GM19240 (cell line): ENCODE data around the gene ZNF446.
"Not testable (repeated sequence)": the region's sequence is repeated elsewhere in the genome, so short reads cannot be mapped to it uniquely, and the experiment has no call there.

Source experiments
- DNase-seq: peaks from one replicate; pipeline ENCODE4 v3.0.0; 2011; ENCODE audit warnings: low spot score; ENCODE audit not compliant: insufficient read length

The ZNF446 gene

DNA sequence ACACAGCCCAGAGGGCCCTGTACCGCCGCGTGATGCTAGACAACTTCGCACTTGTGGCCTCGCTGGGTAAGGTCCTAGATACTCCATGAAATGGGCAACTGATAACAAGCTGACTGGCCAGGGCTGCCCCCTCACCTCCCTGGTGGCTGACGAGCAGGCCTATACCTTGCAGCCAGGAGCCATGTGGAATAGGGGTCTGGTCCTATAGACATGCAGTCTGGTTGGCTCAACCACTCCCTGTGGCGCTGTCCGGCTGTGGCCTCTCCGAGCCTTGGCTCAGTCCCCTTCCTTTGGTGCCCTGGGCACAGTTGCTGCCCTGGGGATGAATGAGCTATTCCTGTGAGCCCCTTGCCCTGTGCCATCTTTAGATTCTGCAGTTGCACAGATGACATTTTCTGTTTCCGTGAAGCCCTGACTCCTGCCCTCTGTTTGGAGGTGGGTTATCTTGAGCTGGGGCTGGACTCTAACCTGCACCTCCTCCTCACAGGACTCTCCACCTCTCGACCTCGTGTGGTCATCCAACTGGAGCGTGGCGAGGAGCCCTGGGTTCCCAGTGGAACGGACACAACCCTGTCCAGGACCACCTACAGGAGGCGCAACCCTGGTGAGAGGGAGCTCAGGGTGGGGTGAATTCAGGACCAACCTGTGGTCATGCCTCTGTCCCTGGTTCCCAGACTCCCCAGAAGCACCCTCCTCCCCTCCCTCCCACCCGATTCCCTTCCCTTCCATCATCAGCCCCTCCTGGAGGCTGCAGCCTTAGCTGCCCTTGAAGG lies 6.7 kb upstream of the ZNF446 start:
- no peak for DNase-seq

- not testable (repeated sequence) for DNase-seq
These were observed 5.2 kb upstream of the ZNF446 start for GRCh38 chr19:58470837-58471543.

DNA sequence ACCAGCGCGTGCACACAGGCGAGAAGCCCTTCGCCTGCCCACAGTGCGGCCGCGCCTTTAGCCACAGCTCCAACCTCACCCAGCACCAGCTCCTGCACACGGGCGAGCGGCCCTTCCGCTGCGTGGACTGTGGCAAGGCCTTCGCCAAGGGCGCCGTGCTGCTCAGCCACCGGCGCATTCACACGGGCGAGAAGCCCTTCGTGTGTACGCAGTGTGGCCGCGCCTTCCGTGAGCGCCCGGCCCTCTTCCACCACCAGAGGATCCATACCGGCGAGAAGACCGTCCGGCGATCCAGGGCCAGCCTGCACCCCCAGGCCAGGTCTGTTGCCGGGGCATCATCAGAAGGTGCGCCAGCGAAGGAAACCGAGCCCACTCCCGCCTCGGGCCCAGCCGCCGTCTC lies 4.4 kb upstream of the ZNF446 start:
- no peak for DNase-seq

- no peak for DNase-seq
These were observed 2.4 kb upstream of the ZNF446 start for GRCh38 chr19:58473775-58474174.

DNA sequence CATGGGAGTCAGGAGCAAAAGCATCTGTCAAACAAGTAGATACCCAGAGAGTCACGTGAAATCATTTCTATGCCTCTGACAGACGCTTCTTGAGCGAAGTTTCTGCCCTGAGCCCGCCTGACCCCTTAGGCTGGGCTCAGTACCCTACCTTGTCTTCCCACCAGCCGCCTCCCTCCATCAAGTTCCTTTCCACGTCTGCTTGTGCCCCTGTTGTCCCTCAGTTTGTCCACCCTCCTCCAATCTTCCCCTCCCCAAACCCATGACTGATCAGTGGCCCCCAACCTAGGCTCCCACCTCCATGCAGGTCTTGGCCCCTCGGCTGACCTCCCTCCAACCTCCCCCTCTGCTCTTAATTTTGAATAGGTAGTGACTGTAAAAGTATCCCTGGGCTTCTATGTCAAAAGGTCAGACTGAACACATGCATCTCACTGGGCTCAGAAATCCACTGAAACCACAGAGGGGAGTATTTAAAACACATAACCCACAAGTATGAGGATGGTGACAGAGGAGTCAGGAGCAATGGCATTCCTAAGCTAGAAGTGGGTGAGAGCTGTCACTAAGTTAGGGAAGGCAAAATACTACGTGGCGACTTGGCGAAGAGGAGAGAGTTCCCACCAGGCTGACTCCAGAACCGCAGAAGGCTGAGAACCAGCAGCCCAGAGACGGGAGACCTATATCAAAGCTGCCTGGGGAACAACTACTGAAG lies 1.7 kb upstream of the ZNF446 start:
- no peak for DNase-seq

- no peak for DNase-seq
These were observed 997 bp upstream of the ZNF446 start for GRCh38 chr19:58474997-58475713.

GRCh38 chr19:58476498-58477015 lies 405 bp downstream of the ZNF446 start:
- DNase-seq, result no peak

DNA sequence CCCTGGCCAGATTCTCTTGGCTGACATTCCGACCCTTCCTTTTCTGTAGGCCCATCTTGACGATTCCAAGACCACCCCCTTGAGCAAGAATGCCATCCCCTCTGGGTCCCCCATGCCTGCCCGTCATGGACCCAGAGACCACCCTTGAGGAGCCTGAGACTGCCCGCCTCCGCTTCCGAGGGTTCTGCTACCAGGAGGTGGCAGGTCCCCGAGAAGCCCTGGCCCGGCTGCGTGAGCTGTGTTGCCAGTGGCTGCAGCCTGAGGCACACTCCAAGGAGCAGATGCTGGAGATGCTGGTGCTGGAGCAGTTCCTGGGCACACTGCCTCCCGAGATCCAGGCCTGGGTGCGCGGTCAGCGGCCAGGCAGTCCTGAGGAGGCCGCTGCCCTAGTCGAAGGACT lies 978 bp downstream of the ZNF446 start:
- no peak for DNase-seq

DNA sequence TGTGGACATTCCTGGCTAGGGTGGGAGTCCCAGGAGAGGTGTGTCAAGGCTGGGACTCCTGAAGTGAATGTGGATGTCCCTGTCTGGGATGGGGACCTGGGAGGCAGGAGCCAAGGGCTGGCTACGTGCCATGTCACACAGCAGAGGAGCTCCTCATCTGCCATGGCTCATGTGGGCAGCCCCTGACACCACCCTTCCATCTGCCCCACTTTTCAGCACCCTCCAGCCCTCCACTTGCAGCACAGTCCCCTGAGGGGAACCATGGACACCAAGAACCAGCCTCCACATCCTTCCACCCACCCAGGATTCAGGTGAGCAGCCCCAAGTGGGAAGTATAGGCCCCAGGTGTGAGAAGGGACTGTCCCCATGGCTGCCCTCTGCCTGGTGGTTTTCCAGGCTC lies 1.7 kb downstream of the ZNF446 start:
- DNase-seq, result no peak

- DNase-seq, result no peak
These were observed 3.2 kb downstream of the ZNF446 start for GRCh38 chr19:58479303-58479702.

GRCh38 chr19:58479736-58480480 lies 3.8 kb downstream of the ZNF446 start:
- DNase-seq, result no peak

- no peak for DNase-seq
These were observed 4.3 kb downstream of the ZNF446 start for GRCh38 chr19:58480481-58480830.

DNA sequence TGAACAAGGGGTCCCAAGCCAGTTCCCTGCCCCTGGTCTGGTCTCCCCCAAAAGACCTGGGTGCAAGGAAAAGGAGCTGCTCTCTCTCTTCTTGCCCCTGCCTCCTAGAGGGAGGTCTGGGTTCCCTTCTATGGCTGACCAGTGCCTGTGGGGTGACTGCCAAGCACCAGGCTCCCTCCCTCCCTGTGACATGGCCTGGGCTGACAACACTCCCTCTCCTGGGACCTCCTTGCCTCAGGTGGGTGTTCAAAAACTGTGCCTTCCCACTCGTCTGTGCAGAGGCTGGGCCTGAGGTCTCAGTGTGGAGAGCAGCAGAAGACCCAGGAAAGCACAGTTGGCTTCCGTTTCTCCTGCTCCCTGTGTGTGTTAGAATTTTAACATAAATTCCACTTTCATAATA lies 4.7 kb downstream of the ZNF446 start:
- no peak for DNase-seq

GRCh38 chr19:58482372-58482771 lies 6.2 kb downstream of the ZNF446 start:
- no peak for DNase-seq

GRCh38 chr19:58483776-58484175 lies 7.6 kb downstream of the ZNF446 start:
- DNase-seq, result no peak

DNA sequence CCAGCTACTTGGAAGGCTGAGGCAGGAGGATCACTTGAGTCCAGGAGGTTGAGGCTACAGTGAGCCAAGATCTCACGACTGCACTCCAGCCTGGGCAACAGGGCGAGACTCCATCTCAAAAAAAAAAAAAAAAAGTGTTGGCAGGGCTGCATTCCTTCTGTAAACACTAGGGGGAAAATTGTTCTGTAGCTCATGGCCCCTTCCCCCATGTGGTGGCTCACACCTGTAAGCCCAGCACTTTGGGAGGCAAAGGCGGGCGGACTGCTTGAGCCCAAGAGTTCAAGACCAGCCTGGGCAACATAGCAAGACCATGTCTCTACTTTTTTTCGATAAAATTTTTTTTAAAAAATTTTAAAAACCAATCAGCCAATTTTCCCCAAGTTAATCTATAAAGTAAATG lies 8.2 kb downstream of the ZNF446 start:
- not testable (repeated sequence) for DNase-seq

DNA sequence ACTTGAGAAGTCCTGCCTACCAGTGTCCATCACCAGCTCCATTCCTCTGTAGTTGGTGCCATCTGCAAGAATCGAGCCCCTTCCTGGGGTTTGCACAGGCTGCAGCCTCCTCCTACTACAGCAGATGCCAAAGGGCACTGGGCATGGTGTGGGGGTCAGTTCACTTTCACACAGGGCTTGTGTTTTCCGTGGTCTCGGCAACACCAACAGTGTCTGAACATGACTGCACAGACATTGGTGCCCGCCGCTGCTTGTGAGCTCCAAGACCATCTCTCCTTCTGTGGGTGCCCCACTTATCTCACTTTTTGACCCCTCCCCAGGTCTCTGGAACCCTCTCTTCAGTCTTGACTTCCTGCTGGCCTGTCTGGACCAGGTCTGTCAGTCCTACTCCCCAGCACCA lies 15.2 kb downstream of the ZNF446 start:
- DNase-seq, result no peak

DNA sequence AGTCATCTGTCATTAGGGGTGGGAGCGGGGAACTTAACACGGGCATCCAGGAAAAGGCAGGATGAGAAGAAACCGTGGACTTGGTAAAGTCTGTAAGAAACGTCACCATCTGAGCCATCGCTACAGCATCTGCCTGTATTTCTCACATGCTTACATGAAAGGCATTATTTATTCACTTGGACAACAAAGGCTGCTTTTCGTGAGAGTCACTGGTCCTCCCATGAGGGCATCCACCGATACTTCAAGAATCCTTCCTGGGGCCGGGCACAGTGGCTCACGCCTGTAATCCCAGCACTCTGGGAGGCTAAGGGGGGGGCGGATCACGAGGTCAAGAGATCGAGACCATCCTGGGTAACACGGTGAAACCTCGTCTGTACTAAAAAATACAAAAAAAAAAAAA lies 16.1 kb downstream of the ZNF446 start:
- no peak for DNase-seq

DNA sequence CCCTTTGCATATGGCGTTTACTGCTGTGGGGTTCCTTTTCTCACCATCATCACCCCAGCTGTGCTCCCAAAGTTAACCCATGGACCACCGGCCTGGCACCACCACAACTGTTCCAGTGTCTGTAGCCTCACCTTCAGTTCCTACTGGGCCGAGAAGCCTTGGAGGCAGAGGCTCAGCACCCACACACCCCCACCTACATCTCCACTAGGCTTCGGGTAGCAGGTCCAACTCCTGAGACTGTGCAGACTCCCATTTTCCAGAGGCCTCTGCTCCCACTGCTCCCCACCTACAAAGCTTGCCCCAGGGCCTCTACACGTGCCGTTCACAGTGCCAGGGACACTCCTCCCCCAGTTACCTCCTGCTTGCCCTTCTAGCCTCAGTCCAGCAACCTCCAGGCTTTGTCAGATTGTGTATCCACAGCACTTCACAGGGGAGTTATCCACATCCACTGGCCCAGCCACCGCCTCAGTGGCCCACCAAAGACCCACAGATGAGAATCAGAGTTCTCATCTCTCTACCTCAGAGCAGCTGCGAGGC lies 21.6 kb downstream of the ZNF446 start:
- no peak for DNase-seq

DNA sequence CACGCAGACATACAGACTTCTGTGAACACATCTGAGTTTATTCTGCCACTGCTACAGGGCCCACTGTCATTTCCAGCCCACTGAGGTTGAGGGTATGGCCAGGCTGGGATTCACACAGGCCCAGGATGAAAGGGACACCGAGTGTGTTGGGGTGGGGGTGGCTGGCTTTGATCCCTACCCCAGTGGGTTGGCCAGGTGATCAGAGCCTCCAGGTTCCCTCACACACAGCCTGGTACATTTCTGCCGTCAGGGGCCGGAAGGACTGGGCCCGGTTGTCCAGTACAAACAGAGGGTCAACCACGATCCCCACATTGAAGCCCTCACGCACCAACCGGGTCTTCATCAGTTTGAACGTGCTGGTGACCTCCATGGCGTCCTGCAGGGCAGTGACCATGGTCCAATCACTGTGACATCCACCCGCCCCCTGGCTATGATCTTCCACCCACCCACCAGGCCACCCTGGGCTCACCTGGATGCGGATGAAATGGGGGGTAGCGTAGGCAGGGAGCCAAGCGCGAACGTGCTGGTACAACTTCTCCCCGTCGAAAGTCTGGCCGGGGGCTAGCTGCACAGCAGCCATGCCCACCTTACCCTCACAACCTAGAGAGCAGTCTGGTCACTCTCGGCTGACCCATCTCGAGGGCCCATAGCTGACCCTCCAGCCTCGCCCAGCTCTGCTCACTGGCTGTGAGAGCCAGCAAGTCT lies 22.3 kb downstream of the ZNF446 start:
- DNase-seq, result no peak
